PC-9 (cell line): ENCODE results near the gene TMEM120A.

Experiments used
- EZH2 ChIP-seq: fragments of 200-600 bp; sonication (generic); IDR thresholded peaks from 2 replicates; pipeline ENCODE4 v1.8.0; 2017; ENCODE audit warnings: antibody characterized with exemption, low read depth
- TF ChIP-seq, protein P1 (sequence below): fragments of 200-600 bp; sonication (generic); conservative IDR thresholded peaks from 2 replicates; pipeline ENCODE4 v1.6.1; 2017; ENCODE audit warnings: mixed run types, antibody characterized with exemption, mild to moderate bottlenecking, moderate library complexity

DNA sequence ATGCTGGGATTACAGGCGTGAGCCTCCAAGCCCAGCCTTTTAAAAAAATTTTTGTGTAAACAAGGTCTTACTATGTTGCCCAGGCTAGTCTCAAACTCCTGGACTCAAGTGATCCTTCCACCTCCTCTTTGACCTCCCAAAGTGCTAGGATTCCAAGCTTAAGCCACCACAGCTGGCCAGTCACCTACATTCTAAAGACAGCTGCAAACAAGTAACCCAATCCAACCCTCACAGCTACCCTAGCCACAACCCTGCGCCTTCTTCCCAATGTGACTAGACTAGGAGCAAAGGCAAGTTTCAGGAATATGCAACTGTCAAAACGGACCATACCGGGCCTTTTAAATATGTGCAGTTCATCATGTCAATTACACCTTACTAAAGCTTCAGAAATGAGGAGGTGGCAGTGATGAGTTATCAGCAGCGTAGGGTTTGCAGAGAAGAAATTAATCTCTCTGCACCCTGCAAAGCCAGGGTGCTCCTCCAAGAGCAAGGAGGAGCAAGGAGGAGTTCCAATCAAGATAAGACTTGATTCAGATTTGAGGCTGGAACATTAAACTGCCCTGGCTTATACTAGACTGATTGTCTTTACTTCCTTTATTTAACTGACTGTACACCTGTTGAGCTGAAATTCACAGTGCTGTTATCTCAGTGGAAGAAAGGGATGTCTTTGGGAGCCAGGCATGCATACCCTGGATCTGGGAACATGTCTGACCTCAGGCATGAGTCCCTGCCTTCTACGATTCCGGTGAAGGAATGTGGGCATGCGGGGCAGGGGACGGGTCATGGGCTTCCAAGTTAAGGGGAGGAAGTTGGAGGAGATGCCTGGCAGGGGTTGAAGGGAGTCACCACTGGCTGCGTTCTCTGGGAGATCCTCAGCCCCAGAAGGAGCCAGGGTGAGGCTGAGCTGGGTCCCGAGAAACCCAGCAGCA lies 15.5 kb upstream of the TMEM120A start:
- TF ChIP-seq, protein P1, sequence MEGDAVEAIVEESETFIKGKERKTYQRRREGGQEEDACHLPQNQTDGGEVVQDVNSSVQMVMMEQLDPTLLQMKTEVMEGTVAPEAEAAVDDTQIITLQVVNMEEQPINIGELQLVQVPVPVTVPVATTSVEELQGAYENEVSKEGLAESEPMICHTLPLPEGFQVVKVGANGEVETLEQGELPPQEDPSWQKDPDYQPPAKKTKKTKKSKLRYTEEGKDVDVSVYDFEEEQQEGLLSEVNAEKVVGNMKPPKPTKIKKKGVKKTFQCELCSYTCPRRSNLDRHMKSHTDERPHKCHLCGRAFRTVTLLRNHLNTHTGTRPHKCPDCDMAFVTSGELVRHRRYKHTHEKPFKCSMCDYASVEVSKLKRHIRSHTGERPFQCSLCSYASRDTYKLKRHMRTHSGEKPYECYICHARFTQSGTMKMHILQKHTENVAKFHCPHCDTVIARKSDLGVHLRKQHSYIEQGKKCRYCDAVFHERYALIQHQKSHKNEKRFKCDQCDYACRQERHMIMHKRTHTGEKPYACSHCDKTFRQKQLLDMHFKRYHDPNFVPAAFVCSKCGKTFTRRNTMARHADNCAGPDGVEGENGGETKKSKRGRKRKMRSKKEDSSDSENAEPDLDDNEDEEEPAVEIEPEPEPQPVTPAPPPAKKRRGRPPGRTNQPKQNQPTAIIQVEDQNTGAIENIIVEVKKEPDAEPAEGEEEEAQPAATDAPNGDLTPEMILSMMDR = no peak
- no peak for TF ChIP-seq EZH2
